GM21723 (cell line): ENCODE data around the gene CEACAM5.

Experiments used
- ATAC-seq: cut with Tn5 transposase; IDR thresholded peaks from one replicate; pipeline ENCODE4 v1.9.1; 2021; ENCODE audit warnings: mild to moderate bottlenecking, moderate library complexity; ENCODE audit not compliant: unreplicated experiment

Gene CEACAM5

GRCh38 chr19:41708481-41708880 is at the start of gene CEACAM5:
Gene CEACAM5 (plus strand): TSS chr19:41708626. CDS start chr19:41708732, 106 bp downstream.
- no peak for ATAC-seq

GRCh38 chr19:41666075-41666474 is 42.4 kb upstream of the CEACAM5 start:
- ATAC-seq: no peak

- no peak for ATAC-seq
Measured at GRCh38 chr19:41668315-41668714, 40.1 kb upstream of the CEACAM5 start.

GRCh38 chr19:41670755-41671154 is 37.7 kb upstream of the CEACAM5 start:
- no peak for ATAC-seq

GRCh38 chr19:41671486-41671885 is 36.9 kb upstream of the CEACAM5 start:
- ATAC-seq: no peak

GRCh38 chr19:41682437-41682836 is 26.0 kb upstream of the CEACAM5 start:
- ATAC-seq: no peak

GRCh38 chr19:41687419-41687818 is 21.0 kb upstream of the CEACAM5 start:
- ATAC-seq: no peak

- no peak for ATAC-seq
Measured at GRCh38 chr19:41688098-41688497, 20.3 kb upstream of the CEACAM5 start, which contains the start of gene CEACAM7. Gene CEACAM7 (minus strand): TSS chr19:41688270. CDS start chr19:41688165, 105 bp downstream.

- ATAC-seq: no peak
Measured at GRCh38 chr19:41688687-41689086, 19.7 kb upstream of the CEACAM5 start.

GRCh38 chr19:41689993-41690800 is 18.2 kb upstream of the CEACAM5 start:
- ATAC-seq: no peak

- no peak for ATAC-seq
Measured at GRCh38 chr19:41690801-41691065, 17.7 kb upstream of the CEACAM5 start.

GRCh38 chr19:41691268-41691970 is 17.0 kb upstream of the CEACAM5 start:
- ATAC-seq: no peak

- ATAC-seq: no peak
Measured at GRCh38 chr19:41694196-41694595, 14.2 kb upstream of the CEACAM5 start.

- no peak for ATAC-seq
Measured at GRCh38 chr19:41694831-41695635, 13.4 kb upstream of the CEACAM5 start.

- ATAC-seq: no peak
Measured at GRCh38 chr19:41695745-41696144, 12.7 kb upstream of the CEACAM5 start.

- no peak for ATAC-seq
Measured at GRCh38 chr19:41696402-41697197, 11.8 kb upstream of the CEACAM5 start.

GRCh38 chr19:41697198-41697855 is 11.1 kb upstream of the CEACAM5 start:
- no peak for ATAC-seq

GRCh38 chr19:41698746-41699230 is 9.6 kb upstream of the CEACAM5 start:
- no peak for ATAC-seq

GRCh38 chr19:41699231-41699967 is 9.0 kb upstream of the CEACAM5 start:
- no peak for ATAC-seq
